ENCODE measurements around the gene TMEM200B.
"Not testable (repeated sequence)": the region's sequence is repeated elsewhere in the genome, so short reads cannot be mapped to it uniquely, and the experiment has no call there.

Gene TMEM200B

GRCh38 chr1:29123887-29124365, at the start of gene TMEM200B:
Gene TMEM200B (minus strand): TSS chr1:29123903. CDS start chr1:29121828, 2,075 bp downstream.
- no peak for DNase-seq

GRCh38 chr1:29172415-29172939, 48.8 kb upstream of the TMEM200B start:
- DNase-seq, result no peak

GRCh38 chr1:29171521-29171920, 47.8 kb upstream of the TMEM200B start:
- no peak for DNase-seq

- DNase-seq, result no peak
These were observed 47.4 kb upstream of the TMEM200B start for GRCh38 chr1:29171089-29171488.

DNA sequence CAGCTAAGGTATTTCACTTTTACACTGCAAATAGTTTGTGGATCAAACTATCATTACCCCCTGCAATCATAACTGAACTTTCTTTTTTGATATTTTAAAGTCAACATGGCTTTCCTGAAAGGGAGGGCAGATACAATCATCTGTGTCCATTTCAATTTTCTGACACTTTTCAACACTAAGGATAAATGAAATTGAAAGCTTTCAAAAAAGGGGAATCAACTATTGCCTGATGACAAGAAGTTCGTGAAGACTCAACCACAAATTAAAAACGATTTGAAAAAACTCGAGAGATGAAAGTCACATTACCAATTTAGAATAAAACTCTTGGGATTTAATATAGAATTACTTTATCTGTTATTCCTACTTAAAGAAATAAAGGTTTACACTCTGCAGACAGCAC, 46.3 kb upstream of the TMEM200B start:
- no peak for DNase-seq

DNA sequence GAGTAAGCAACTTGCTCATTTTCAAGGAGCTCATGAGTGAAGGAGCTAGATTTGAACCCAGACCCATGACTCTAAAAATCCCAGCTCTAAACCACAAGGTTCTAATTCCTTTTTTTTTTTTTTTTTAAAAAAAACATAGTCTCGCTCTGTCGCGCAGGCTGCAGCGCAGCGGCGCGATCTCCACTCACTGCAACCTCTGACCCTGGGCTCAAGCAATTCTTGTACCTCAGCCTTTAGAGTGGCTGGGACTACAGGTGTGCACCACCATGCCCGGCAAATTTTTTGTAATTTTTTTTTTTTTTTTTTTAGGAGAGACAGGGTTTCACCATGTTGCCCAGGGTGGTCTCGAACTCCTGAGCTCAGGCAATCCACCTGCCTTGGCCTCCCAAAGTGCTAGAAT, 44.2 kb upstream of the TMEM200B start:
- no peak for DNase-seq

DNA sequence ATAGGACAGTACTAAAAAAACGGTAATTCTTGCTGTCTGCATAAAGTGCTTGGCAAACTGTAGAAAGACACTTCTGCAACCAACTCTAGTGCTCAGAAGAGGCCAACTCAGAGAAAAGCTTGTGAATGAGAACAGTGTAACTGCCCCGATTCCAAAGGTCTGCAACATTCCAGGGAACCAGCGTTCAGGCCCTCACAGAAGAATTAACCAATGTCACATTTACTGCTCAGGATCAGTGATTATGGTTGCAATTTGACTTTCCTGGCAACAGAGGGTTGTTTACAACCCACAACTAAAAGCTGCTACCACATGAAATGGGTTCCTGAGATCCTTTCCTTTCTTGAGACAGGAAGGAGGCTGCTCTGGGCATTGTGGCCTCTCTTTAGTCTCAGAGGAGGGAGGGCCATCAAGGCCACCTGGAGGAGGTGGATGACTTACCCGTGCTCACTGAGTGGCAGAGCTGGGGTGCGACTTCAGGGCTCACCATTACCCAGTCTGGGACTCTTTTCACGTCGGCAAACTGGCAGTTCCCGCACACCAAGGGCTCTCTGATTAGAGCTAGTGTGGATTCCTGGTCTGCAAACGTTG, 42.7 kb upstream of the TMEM200B start:
- DNase-seq, result no peak

DNA sequence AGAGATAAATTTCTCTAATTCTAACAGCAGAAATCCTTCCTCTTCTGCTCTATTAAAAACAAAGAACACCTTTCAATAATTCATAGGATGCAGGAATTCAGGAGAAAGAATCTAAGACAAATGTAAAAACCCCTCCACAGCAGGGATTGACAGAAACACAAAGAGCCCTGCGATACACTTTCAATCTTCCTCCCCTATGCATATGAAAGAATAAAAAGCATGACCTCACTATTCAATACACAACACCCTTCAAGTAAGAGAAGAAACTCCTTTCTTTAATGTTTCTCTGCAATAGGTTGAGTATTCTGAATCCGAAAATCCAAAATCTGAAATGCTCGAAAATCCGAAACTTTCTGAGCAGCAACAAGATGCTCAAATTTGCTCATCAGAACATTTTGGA, 40.9 kb upstream of the TMEM200B start:
- no peak for DNase-seq

GRCh38 chr1:29162476-29163138, 38.9 kb upstream of the TMEM200B start:
- no peak for DNase-seq

GRCh38 chr1:29162025-29162424, 38.3 kb upstream of the TMEM200B start:
- no peak for DNase-seq

DNA sequence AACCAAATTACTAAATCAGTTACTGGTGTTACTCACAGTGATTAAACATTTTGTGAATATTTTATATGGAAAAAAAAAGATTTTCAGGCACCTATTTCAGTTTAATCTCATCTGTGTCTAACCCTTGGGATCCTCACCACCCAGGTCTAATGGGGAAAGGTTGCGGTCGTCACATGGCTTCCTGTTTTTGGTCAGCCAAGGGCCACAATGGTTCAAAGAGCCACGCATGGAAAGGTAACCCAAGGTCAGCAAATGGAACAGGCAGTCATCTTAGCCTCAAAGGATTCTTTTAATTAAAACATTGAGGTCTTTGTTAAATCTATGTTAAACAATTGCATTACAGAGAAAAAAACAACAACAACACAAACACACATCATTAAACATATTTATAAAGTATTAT, 36.1 kb upstream of the TMEM200B start:
- no peak for DNase-seq

DNA sequence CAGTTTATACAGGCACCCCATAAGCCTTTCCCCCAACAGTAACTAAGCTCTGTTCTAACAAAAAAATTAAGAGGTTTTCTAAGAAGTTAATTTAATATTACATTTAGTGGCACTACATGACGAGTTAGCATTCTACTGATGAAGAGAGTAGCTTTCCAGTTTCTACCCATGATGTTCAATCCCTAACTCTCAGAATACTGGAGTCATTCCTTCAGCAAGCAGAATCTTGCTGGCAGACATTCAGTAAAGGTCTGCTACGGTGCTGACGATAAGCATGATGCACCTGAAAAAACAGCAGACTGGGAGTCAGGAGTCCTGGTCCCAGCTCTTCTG, 33.5 kb upstream of the TMEM200B start:
- DNase-seq, result no peak

- DNase-seq, result no peak
These were observed 33.0 kb upstream of the TMEM200B start for GRCh38 chr1:29156543-29157268.

GRCh38 chr1:29152046-29152805, 28.5 kb upstream of the TMEM200B start:
- DNase-seq, result no peak

DNA sequence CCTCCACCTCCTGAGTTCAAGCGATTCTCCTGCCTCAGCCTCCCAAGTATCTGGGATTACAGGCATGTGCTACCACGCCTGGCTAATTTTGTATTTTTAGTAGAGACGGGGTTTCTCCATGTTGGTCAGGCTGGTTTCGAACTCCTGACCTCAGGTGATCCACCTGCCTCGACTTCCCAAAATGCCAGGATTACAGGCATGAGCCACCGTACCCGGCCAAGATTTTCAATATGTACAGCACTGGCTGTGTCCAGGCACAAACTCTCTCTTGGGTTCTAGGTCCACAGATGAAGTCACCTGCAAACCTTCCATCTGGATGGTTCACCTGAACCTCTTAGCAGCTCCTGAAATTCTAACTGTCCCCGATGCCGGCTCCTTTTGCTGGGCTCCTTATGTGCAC, 26.6 kb upstream of the TMEM200B start:
- not testable (repeated sequence) for DNase-seq

DNA sequence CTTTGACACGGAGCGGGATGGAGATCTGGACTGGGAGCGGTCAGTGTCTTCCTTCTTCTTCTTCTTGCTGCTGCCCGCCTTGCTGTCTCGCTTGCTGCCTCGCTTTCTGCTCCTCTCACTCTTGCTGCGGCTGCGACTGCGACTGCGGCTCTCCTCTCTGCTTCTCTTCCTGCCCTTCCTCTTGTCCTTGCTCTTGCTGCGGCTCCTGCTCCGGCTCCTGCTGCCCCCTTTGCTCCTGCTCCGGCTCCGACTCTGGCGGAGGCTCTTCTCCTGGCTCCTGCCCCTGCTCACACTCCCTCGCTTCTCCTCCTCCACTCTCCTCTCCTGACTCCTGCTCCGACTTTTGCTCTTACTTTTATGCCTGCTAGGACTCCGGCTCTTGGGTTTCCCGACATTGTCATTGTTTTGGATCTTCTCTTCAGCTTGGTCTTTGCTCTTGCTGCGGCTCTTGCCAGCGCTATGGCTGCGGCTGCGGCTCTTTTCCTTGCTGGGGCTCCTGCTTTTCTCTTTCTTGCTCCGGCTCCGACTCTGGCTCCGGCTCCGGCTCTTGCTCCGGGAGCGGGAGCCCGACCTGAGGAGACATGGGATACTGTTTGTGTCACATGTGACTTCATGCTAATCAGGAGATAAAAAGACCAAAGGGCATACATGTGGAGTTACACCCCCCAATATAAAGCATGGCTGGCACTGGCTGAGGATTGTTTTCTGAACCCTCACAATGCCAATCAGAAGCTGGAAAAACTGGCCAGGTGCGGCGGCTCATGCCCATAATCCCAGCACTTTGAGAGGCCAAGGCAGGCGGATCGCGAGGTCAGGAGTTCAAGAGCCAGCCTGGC, 25.2 kb upstream of the TMEM200B start:
- no peak for DNase-seq

DNA sequence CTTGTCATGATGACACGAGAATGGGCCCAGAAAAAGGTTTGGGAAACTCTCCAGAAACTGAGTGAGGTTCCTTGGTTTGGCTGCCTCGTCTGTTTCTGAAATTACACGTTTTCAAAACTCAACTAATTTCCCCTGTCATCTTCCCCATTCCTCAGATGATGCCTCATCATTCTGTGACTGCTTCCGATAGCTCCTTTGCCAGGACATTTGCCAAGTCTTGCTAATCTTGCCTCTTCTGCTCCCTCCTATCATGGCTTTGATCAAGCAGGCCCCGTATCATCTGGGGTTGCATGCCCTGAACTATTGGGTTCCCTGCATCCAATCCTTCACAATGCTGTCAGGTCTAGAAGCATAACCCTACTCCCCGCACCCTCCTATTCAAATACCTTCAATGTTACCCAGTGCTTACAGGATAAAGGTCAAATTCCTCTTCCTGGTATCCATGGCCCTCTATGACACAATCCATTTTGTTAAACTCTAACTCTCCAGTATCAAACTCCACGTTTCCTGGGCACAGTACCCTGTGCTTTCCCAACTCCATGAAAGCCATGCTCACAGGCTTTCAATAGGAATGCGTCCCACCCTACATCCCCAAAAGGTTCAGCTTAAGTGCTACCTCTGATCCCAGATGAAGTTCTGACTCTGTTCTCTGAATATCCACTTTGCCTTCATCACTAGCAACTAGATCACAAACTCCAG, 22.2 kb upstream of the TMEM200B start:
- DNase-seq, result no peak

- DNase-seq, result no peak
These were observed 20.5 kb upstream of the TMEM200B start for GRCh38 chr1:29144178-29144577.

DNA sequence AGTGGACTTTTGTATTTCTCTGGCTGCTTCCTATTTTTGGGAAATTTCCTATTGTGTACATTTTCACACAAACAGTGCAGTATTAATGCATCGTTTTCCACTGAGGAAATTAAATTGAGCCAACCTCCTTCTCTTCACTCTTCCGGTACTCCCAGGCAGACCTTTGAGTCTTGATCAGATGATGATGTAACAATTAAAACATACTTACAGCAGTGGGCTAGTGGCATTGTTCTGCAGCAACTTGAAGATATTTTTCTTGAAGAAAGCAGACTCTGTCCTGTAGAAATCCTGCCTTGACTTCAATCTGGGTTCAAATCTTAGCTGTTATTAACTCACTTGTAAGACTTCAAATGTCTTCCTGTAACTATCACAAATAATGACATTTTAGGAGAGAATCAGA, 19.0 kb upstream of the TMEM200B start:
- no peak for DNase-seq

DNA sequence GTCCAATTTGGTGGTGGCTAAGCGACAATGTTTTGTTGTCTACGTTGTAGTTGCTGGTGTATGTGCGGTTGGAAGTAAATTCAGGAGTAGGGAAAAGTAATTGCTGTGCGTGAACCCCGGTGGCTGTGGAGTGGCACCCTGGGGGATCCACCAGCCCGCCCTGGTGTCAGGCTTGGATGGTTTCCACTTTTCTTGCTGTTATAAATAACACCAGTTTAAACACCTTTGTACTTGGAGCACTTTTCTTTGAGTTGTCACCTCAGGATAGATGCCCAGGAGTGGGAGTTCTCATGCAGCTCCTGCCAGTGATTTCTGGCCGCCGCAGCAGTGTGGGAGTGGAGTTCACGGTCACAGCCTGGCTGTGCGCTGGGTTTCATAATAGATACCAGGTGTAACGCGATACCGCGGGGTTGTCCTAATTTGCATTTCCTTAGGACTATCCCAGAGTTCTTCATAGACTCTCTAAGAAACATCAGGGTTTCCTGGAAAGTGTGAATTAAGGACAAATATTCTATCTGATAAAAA, 12.8 kb upstream of the TMEM200B start:
- DNase-seq, result no peak

GRCh38 chr1:29134695-29135028, 11.0 kb upstream of the TMEM200B start:
- no peak for DNase-seq
